DND-41 (cell line): Measurements from ENCODE around the gene FXYD7.

ENCODE experiments used
- EZH2 ChIP-seq: IDR thresholded peaks from 3 replicates; pipeline ENCODE4 v1.6.1; 2012; ENCODE audit warnings: borderline replicate concordance, low read depth, mild to moderate bottlenecking, moderate library complexity, low read length, inconsistent platforms; ENCODE audit not compliant: severe bottlenecking
- TF ChIP-seq, protein P1 (sequence below): IDR thresholded peaks from 2 replicates; pipeline ENCODE4 v1.5.1; 2012; ENCODE audit warnings: borderline replicate concordance, low read length, moderate library complexity, mild to moderate bottlenecking; ENCODE audit not compliant: poor library complexity, severe bottlenecking; ENCODE audit errors: extremely low read depth

DNA sequence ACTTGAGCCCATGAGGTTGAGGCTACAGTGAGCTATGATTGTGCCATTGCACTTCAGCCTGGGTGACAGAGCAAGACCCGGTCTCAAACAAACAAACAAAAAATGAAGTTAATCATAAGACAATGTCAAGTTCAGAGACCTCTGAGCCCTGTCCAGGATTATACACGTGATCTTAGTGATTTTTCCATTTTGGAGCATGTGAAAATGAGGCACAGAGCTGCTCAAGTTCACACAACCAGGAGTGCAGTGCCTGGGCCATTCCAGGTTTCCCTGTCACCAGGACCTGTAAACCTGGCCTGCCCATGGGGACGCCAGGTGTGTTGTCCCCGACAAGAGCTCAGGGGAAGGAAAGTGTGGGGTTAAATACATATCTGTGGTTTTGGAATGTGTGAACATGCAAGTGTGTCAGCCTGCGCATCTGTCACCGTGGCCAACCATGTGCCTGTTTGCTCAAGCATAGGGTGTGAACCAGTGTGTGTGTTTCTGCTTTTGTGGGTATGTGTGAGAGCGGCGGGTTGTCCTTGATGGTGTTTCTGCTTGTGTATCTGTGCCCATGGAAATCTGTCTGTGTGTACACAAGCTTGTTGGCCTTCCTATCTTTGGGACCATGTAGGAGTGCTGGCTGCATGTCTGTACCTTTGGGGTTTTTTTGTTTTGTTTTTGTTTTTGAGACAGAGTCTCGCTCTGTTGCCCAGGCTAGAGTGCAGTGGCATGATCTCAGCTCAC, 5.9 kb upstream of the FXYD7 start:
- TF ChIP-seq, protein P1, sequence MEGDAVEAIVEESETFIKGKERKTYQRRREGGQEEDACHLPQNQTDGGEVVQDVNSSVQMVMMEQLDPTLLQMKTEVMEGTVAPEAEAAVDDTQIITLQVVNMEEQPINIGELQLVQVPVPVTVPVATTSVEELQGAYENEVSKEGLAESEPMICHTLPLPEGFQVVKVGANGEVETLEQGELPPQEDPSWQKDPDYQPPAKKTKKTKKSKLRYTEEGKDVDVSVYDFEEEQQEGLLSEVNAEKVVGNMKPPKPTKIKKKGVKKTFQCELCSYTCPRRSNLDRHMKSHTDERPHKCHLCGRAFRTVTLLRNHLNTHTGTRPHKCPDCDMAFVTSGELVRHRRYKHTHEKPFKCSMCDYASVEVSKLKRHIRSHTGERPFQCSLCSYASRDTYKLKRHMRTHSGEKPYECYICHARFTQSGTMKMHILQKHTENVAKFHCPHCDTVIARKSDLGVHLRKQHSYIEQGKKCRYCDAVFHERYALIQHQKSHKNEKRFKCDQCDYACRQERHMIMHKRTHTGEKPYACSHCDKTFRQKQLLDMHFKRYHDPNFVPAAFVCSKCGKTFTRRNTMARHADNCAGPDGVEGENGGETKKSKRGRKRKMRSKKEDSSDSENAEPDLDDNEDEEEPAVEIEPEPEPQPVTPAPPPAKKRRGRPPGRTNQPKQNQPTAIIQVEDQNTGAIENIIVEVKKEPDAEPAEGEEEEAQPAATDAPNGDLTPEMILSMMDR = no peak
- TF ChIP-seq EZH2 = no peak
